ENCODE data around the gene ENOPH1.
"Not testable (repeated sequence)": the region's sequence is repeated elsewhere in the genome, so short reads cannot be mapped to it uniquely, and the experiment has no call there.

ENOPH1 gene

GRCh38 chr4:82401600-82401999 is 28.8 kb upstream of the ENOPH1 start:
- H3K27ac ChIP-seq (ENCODE audit: low read length), result no peak overlapping the region

DNA sequence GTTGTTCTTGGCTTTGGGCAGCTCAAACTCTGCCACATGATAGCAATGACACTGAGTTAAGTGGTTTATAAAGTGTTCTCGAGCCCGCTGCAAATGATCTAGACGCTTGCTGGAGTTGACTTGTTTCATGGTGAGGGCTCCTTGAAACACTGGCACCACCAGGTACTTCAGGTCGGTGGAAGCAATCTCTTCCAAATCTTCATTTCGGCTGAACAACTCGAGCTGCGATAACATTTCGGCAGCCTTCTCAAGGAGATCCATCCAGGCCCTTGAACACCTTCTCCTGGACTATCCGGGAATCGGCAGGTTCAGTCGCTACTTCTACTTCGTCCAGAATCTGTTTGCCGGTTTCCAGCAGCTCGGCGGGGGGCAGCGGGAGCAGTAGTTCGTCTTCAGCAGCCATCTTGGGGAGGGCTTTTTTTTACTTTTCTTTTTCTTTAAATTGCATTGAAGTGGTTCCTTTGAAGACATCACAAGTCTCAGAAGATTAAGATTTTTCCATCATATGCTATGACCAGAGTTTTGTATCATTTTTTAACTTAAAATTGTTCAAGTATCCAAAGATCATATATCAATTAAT is 28.1 kb upstream of the ENOPH1 start:
- H3K9ac ChIP-seq (ENCODE audit: low read length in 2 of 2), result no peak overlapping the region
- H3K9me3 ChIP-seq (ENCODE audit: control insufficient read depth in 2 of 2, low read length in 2 of 2), result no peaks in the 10 kb centered on the region
- H3K4me1 ChIP-seq (ENCODE audit: control insufficient read depth, insufficient read depth, low read length), result no peaks in the 10 kb centered on the region
- H3K27ac ChIP-seq (ENCODE audit: low read length), result no peak overlapping the region
- no peaks in the 10 kb centered on the region for H3K36me3 ChIP-seq (ENCODE audit: control insufficient read depth in 2 of 2, insufficient read depth in 2 of 2, low read length in 2 of 2)
- no peaks in the 10 kb centered on the region for H3K27me3 ChIP-seq (ENCODE audit: control insufficient read depth in 1 of 2, insufficient read depth in 2 of 2, low read length in 2 of 2)
- no peak overlapping the region for H3K4me3 ChIP-seq (ENCODE audit: low read length in 2 of 2)

More at GRCh38 chr4:82401600-82401999, 28.8 kb upstream of the ENOPH1 start:
- no peaks in the 10 kb centered on the region for H3K4me1 ChIP-seq (ENCODE audit: control insufficient read depth, insufficient read depth, low read length)
- no peak overlapping the region for H3K9ac ChIP-seq (ENCODE audit: low read length in 2 of 2)
- no peaks in the 10 kb centered on the region for H3K27me3 ChIP-seq (ENCODE audit: control insufficient read depth in 1 of 2, insufficient read depth in 2 of 2, low read length in 2 of 2)
- H3K9me3 ChIP-seq (ENCODE audit: control insufficient read depth in 2 of 2, low read length in 2 of 2), result no peaks in the 10 kb centered on the region
- H3K36me3 ChIP-seq (ENCODE audit: control insufficient read depth in 2 of 2, insufficient read depth in 2 of 2, low read length in 2 of 2), result no peaks in the 10 kb centered on the region
- H3K4me3 ChIP-seq (ENCODE audit: low read length in 2 of 2), result no peak overlapping the region

GRCh38 chr4:82403725-82404124 is 26.7 kb upstream of the ENOPH1 start:
- H3K4me1 ChIP-seq (ENCODE audit: control insufficient read depth, insufficient read depth, low read length), result no peaks in the 10 kb centered on the region
- H3K36me3 ChIP-seq (ENCODE audit: control insufficient read depth in 2 of 2, insufficient read depth in 2 of 2, low read length in 2 of 2), result no peaks in the 10 kb centered on the region
- H3K27me3 ChIP-seq (ENCODE audit: control insufficient read depth in 1 of 2, insufficient read depth in 2 of 2, low read length in 2 of 2), result no peaks in the 10 kb centered on the region
- H3K27ac ChIP-seq (ENCODE audit: low read length), result no peak overlapping the region
- H3K9me3 ChIP-seq (ENCODE audit: control insufficient read depth in 2 of 2, low read length in 2 of 2), result no peaks in the 10 kb centered on the region
- H3K4me3 ChIP-seq (ENCODE audit: low read length in 2 of 2), result no peak overlapping the region
- H3K9ac ChIP-seq (ENCODE audit: low read length in 2 of 2), result no peak overlapping the region

- not testable (repeated sequence) for H3K4me3 ChIP-seq (ENCODE audit: low read length in 2 of 2); H3K9me3 ChIP-seq (ENCODE audit: control insufficient read depth in 2 of 2, low read length in 2 of 2); H3K36me3 ChIP-seq (ENCODE audit: control insufficient read depth in 2 of 2, insufficient read depth in 2 of 2, low read length in 2 of 2); H3K4me1 ChIP-seq (ENCODE audit: control insufficient read depth, insufficient read depth, low read length); H3K27ac ChIP-seq (ENCODE audit: low read length); H3K9ac ChIP-seq (ENCODE audit: low read length in 2 of 2); H3K27me3 ChIP-seq (ENCODE audit: control insufficient read depth in 1 of 2, insufficient read depth in 2 of 2, low read length in 2 of 2)
These were observed 15.3 kb upstream of the ENOPH1 start for GRCh38 chr4:82415061-82415460.

GRCh38 chr4:82415922-82416365 is 14.4 kb upstream of the ENOPH1 start:
- H3K27me3 ChIP-seq (ENCODE audit: control insufficient read depth in 1 of 2, insufficient read depth in 2 of 2, low read length in 2 of 2), result no peaks in the 10 kb centered on the region
- H3K4me1 ChIP-seq (ENCODE audit: control insufficient read depth, insufficient read depth, low read length), result no peaks in the 10 kb centered on the region
- H3K4me3 ChIP-seq (ENCODE audit: low read length in 2 of 2), result no peak overlapping the region
- H3K27ac ChIP-seq (ENCODE audit: low read length), result no peak overlapping the region
- no peaks in the 10 kb centered on the region for H3K9me3 ChIP-seq (ENCODE audit: control insufficient read depth in 2 of 2, low read length in 2 of 2)
- H3K9ac ChIP-seq (ENCODE audit: low read length in 2 of 2), result no peak overlapping the region
- no peaks in the 10 kb centered on the region for H3K36me3 ChIP-seq (ENCODE audit: control insufficient read depth in 2 of 2, insufficient read depth in 2 of 2, low read length in 2 of 2)

GRCh38 chr4:82419451-82419850 is 10.9 kb upstream of the ENOPH1 start:
- Histone ChIP-seq H3K27me3 (ENCODE audit: control insufficient read depth in 1 of 2, insufficient read depth in 2 of 2, low read length in 2 of 2) (no peaks in the 10 kb centered on the region), H3K27ac (ENCODE audit: low read length) (no peak overlapping the region)

GRCh38 chr4:82421796-82422560 is 8.4 kb upstream of the ENOPH1 start:
- Histone ChIP-seq H3K36me3 (ENCODE audit: control insufficient read depth in 2 of 2, insufficient read depth in 2 of 2, low read length in 2 of 2) (peaks cover 10 to 29% of the 10 kb centered on the region in 2 donors), H3K9me3 (ENCODE audit: control insufficient read depth in 2 of 2, low read length in 2 of 2) (no peaks in the 10 kb centered on the region), H3K4me3 (ENCODE audit: low read length in 2 of 2) (no peak overlapping the region), H3K4me1 (ENCODE audit: control insufficient read depth, insufficient read depth, low read length) (peaks cover 2% of the 10 kb centered on the region), H3K27me3 (ENCODE audit: control insufficient read depth in 1 of 2, insufficient read depth in 2 of 2, low read length in 2 of 2) (no peaks in the 10 kb centered on the region), H3K27ac (ENCODE audit: low read length) (no peak overlapping the region), H3K9ac (ENCODE audit: low read length in 2 of 2) (no peak overlapping the region)

More at GRCh38 chr4:82419451-82419850, 10.9 kb upstream of the ENOPH1 start:
- H3K9ac ChIP-seq (ENCODE audit: low read length in 2 of 2), result no peak overlapping the region
- peaks cover 3 to 12% of the 10 kb centered on the region in 2 donors for H3K36me3 ChIP-seq (ENCODE audit: control insufficient read depth in 2 of 2, insufficient read depth in 2 of 2, low read length in 2 of 2)
- no peak overlapping the region for H3K4me3 ChIP-seq (ENCODE audit: low read length in 2 of 2)
- no peaks in the 10 kb centered on the region for H3K9me3 ChIP-seq (ENCODE audit: control insufficient read depth in 2 of 2, low read length in 2 of 2)
- no peaks in the 10 kb centered on the region for H3K4me1 ChIP-seq (ENCODE audit: control insufficient read depth, insufficient read depth, low read length)

DNA sequence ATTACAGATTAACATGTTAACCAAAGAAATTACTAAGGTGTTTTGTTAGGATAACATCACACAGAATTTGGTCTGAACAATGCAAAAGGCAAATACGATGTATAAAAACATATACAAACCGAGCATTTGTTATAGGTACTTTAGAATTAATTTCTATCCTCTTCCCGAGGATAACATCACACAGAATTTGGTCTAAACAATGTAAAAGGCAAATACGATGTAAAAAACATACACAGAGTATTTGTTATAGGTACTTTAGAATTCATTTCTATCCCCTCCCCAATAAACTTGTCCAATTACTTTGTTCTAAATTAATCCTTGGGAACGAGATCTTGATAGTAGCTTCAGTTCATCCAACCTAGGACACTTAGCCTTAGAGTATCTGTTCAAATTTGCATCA is 7.8 kb upstream of the ENOPH1 start:
- Histone ChIP-seq H3K9me3 (ENCODE audit: control insufficient read depth in 2 of 2, low read length in 2 of 2) (no peaks in the 10 kb centered on the region), H3K9ac (ENCODE audit: low read length in 2 of 2) (no peak overlapping the region), H3K27me3 (ENCODE audit: control insufficient read depth in 1 of 2, insufficient read depth in 2 of 2, low read length in 2 of 2) (no peaks in the 10 kb centered on the region), H3K4me1 (ENCODE audit: control insufficient read depth, insufficient read depth, low read length) (peaks cover 5% of the 10 kb centered on the region), H3K27ac (ENCODE audit: low read length) (no peak overlapping the region), H3K4me3 (ENCODE audit: low read length in 2 of 2) (no peak overlapping the region), H3K36me3 (ENCODE audit: control insufficient read depth in 2 of 2, insufficient read depth in 2 of 2, low read length in 2 of 2) (peaks cover 12 to 29% of the 10 kb centered on the region in 2 donors)

DNA sequence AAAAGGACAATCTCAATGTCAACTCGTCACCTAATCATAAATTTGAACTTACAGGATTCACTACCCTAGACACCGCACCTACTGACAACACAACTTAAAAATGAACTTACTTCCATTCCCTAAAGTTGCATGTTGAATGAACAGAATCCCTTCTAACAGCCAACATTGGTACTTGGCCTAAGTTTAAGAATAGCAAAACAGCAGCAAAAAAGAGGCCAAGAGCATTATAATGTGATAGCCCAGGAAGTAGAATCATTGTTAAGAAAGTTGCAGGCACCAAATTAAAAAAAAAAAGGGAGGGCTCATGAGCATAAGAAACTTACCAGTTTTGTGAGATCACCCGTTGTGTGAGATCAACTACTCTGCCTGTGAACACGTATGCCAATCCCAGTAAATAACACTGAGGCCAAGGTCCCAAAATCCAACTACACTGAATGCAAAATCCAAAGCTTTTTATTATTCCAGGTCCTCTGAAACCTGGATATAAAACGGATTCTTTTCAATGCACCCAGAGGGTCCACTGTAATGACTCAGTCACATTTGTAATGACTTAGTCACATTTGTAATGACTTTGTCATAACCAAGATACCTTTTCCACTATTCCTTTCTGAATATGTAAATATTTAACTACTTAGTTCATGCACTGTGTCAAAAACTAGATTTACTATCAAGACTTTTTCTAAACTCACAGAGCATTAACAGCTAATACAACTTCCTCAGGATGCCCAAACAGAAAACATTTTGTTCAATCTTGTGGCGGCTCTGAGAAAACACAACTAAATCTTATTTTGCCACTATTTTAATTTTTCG is 6.9 kb upstream of the ENOPH1 start:
- peaks cover 9% of the 10 kb centered on the region for H3K4me1 ChIP-seq (ENCODE audit: control insufficient read depth, insufficient read depth, low read length)
- H3K27ac ChIP-seq (ENCODE audit: low read length), result no peak overlapping the region
- peaks cover 12 to 29% of the 10 kb centered on the region in 2 donors for H3K36me3 ChIP-seq (ENCODE audit: control insufficient read depth in 2 of 2, insufficient read depth in 2 of 2, low read length in 2 of 2)
- H3K9ac ChIP-seq (ENCODE audit: low read length in 2 of 2), result no peak overlapping the region
- H3K27me3 ChIP-seq (ENCODE audit: control insufficient read depth in 1 of 2, insufficient read depth in 2 of 2, low read length in 2 of 2), result no peaks in the 10 kb centered on the region
- no peak overlapping the region for H3K4me3 ChIP-seq (ENCODE audit: low read length in 2 of 2)
- H3K9me3 ChIP-seq (ENCODE audit: control insufficient read depth in 2 of 2, low read length in 2 of 2), result no peaks in the 10 kb centered on the region

DNA sequence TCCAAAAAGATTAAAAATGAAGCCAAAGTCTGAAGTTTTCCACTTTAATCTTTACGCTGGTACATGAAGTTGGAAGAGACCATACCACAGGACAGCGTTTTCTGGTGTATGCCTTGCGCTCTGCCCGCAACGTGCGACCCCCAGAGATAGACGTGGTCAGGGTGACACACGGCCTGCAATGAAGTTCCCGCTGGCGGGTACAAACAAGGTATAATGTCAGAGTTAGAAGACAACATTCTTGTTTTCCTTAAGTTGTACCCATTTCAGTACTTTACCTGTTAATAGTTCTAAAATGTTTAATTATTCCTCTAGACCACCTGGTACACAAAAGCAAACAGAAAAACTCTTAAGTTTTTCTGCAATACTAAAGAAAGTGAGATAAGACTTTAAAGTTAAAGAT is 4.9 kb upstream of the ENOPH1 start:
- no peak overlapping the region for H3K27ac ChIP-seq (ENCODE audit: low read length)
- H3K27me3 ChIP-seq (ENCODE audit: control insufficient read depth in 1 of 2, insufficient read depth in 2 of 2, low read length in 2 of 2), result no peaks in the 10 kb centered on the region
- H3K36me3 ChIP-seq (ENCODE audit: control insufficient read depth in 2 of 2, insufficient read depth in 2 of 2, low read length in 2 of 2), result peaks cover 12 to 29% of the 10 kb centered on the region in 2 donors
- H3K4me3 ChIP-seq (ENCODE audit: low read length in 2 of 2), result no peak overlapping the region
- H3K9me3 ChIP-seq (ENCODE audit: control insufficient read depth in 2 of 2, low read length in 2 of 2), result no peaks in the 10 kb centered on the region
- no peak overlapping the region for H3K9ac ChIP-seq (ENCODE audit: low read length in 2 of 2)
- peaks cover 9% of the 10 kb centered on the region for H3K4me1 ChIP-seq (ENCODE audit: control insufficient read depth, insufficient read depth, low read length)
